GM10847 (cell line): ENCODE results near the gene AFF2.

ENCODE experiments used
- POLR2A ChIP-seq: IDR thresholded peaks from 2 replicates; pipeline ENCODE4 v1.6.1; 2011; ENCODE audit not compliant: insufficient read length; ENCODE audit errors: extremely low read depth

The AFF2 gene

DNA sequence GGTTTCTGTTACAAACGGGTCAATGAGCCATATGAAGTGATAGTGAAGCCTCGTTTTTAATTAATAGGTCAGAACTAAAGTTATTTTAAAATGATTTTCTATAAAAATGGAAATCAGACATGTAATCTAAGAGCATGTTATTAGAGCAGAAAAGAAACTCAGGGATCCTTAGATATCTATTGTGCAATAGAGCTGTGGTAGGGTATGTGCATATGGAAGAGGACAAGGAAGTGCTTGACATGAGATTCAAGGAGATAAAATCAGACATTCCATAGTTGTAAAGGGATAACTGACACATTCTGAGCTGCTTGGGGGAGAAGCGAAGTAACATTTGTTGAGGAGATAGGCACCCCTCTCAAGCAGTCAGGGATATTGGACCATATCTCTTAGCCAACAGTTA is 143.0 kb downstream of the AFF2 start:
- TF ChIP-seq POLR2A, result no peak

GRCh38 chrX:148647651-148648050 is 147.2 kb downstream of the AFF2 start:
- no peak for TF ChIP-seq POLR2A

GRCh38 chrX:148649145-148649795 is 148.9 kb downstream of the AFF2 start:
- no peak for TF ChIP-seq POLR2A

GRCh38 chrX:148658115-148658730 is 157.8 kb downstream of the AFF2 start:
- no peak for TF ChIP-seq POLR2A

GRCh38 chrX:148659481-148659880 is 159.1 kb downstream of the AFF2 start:
- no peak for TF ChIP-seq POLR2A

DNA sequence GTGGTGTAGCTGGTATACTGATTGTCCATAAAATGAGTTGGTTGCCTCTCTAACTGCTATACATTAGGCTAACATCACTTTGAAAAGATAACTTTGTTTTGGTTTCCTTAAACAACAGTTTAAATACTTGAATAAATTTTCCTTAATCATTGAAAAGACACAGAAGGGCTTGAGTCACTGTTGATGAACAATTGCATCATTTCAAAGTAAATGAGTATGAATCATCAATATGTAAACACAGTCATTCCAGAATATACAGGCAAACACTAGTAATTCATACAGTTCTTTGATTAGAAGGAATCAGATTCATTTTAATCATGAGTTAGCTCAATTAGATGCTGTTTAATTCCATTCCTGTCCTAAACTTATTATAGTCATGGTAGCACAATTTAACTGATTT is 160.6 kb downstream of the AFF2 start:
- no peak for TF ChIP-seq POLR2A

DNA sequence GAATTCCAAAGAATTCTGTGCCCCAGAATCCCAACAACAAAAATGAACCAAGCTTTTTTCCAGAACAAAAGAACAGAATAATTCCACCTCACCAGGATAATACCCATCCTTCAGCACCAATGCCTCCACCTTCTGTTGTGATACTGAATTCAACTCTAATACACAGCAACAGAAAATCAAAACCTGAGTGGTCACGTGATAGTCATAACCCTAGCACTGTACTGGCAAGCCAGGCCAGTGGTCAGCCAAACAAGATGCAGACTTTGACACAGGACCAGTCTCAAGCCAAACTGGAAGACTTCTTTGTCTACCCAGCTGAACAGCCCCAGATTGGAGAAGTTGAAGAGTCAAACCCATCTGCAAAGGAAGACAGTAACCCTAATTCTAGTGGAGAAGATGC is 161.6 kb downstream of the AFF2 start:
- no peak for TF ChIP-seq POLR2A

DNA sequence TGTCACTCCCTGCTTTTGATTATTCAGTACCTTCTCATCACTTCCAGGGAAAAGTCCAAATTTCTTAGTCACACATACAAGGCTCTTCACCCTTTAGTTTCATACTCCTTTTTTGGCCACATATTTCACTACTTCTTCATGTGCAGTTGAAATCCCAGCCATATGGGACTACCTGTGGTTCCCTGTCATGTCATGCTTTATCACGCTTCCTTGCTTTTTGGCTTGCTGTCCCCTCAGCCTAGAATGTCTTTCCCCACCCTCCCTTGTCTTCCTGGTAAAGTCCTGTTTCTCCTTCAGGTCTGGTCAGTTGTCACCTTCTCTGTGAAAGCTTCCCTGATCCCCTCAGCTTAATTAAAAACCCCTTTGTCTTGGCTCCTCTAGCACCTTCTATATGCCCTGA is 163.8 kb downstream of the AFF2 start:
- no peak for TF ChIP-seq POLR2A

DNA sequence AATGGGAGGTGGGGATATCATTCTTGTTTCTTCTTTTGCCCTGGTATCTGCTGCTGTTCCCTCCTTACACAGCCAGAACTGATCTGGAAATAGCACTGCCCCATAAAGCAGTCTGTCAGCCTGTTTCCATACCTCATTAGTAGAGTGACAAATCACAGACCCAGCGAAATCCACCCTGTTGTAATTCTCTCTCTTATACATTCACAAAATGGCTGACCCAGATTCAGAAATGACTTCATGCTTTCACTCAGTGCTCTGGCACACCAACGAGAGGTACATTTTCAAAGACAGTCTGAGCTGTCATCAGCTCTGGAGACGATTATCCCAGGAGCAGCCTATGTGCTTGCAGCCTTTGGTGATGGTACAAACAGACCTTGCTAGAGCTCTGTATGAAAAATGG is 164.6 kb downstream of the AFF2 start:
- TF ChIP-seq POLR2A, result no peak

- no peak for TF ChIP-seq POLR2A
These were observed 169.9 kb downstream of the AFF2 start for GRCh38 chrX:148670277-148670676.

DNA sequence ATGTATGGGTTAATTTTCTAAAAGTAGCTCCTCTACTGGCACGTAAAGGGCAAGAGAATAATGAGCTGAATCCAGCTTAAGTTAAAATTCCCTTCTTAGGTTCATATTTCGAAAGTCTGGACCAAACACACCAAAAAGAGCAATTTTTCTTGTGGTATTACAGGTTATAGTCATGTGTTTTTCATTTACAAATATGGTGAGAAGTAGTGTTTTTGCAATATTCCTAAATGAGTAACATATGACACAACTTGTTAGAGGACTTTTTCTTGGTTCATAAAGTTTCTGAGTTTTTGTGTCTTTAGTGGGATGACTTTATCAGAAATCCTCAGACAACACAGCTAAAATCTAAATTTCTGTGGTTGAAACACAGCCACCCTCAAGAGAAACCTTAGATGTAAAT is 172.1 kb downstream of the AFF2 start:
- no peak for TF ChIP-seq POLR2A

- no peak for TF ChIP-seq POLR2A
These were observed 181.2 kb downstream of the AFF2 start for GRCh38 chrX:148681605-148682004.

DNA sequence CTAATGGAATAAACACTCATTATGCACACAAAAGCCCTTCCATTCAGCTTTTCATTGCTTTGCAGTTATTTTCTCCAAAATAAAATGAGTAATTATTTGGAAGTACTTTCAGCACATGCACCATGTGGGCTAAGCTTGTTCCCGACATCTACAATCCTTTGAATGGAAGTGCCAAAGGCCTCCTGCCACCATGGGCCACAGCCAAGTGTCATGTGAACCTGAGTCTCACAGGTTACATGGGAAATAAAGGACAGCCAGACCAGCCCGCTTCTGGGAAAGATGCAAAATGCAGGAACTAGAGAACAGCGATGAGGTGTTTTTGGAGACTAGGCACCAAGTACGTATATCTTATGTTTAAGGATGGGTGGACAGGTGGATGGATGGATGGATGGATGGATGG is 181.8 kb downstream of the AFF2 start:
- no peak for TF ChIP-seq POLR2A

- TF ChIP-seq POLR2A, result no peak
These were observed 191.0 kb downstream of the AFF2 start for GRCh38 chrX:148691456-148691855.

DNA sequence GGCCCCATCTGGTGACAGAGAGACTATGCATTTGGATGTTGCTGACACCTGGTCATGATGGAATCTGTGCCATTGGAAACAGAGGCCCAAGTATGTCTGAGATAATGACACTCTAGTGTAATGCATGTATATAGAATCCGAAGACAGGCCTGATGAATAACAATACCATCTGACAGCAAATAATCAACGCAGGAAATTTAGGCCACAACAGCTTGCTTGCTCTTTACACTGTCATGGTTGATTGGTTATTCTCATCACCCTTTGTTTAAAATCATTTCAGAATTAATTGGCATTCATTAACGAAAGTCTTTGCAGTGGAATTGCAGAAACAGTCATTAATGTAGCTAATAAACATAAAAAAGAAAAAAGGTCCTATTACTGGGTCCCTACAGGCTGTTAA is 194.8 kb downstream of the AFF2 start:
- no peak for TF ChIP-seq POLR2A

- no peak for TF ChIP-seq POLR2A
These were observed 197.8 kb downstream of the AFF2 start for GRCh38 chrX:148698221-148698620.

GRCh38 chrX:148700021-148700420 is 199.6 kb downstream of the AFF2 start:
- no peak for TF ChIP-seq POLR2A
